G401 (cell line): ENCODE results near the gene MFSD11. TPM values are rescaled to one million over a fixed set of nuclear protein-coding genes. Genes with fewer than 3 reads are reported as not detected.
"Not testable (repeated sequence)": the region's sequence is repeated elsewhere in the genome, so short reads cannot be mapped to it uniquely, and the experiment has no call there.

Experiments
- DNase-seq: peaks from one replicate; pipeline ENCODE4 v3.0.0-alpha.2; 2015; ENCODE audit warnings: low spot score
- in situ Hi-C: cut with HindIII; loops from 2 replicates; pipeline ENCODE4 v1.10.0; 2016; ENCODE audit warnings: low sequenced_read_pairs, mixed read lengths
- total RNA-seq: library from RNA; depleted of rRNA; stranded (reverse); fragments of >200 nt; shearing (Covaris generic); gene quantifications from 2 replicates; pipeline ENCODE4 v1.2.3, GENCODE V29; 2014

The MFSD11 gene
- total RNA-seq, 1 experiment from 2014 or later, result 45.7 TPM

- no peak for DNase-seq
- in situ Hi-C loops, result no loop called here
Measured at GRCh38 chr17:76740329-76741118, 2.6 kb downstream of the MFSD11 start.

- no peak for DNase-seq
- in situ Hi-C loops, result no loop called here
Measured at GRCh38 chr17:76742958-76743357, 5.0 kb downstream of the MFSD11 start.

GRCh38 chr17:76744747-76745146, 6.8 kb downstream of the MFSD11 start:
- DNase-seq, result no peak
- in situ Hi-C loops, result no loop called here

GRCh38 chr17:76745785-76746184, 7.9 kb downstream of the MFSD11 start:
- in situ Hi-C loops, result not testable (repeated sequence)

GRCh38 chr17:76747716-76748363, 9.9 kb downstream of the MFSD11 start:
- no peak for DNase-seq
- in situ Hi-C loops, result no loop called here

More at GRCh38 chr17:76745785-76746184, 7.9 kb downstream of the MFSD11 start:
- DNase-seq, result not testable (repeated sequence)

- in situ Hi-C loops, result no loop called here
- no peak for DNase-seq
Measured at GRCh38 chr17:76748657-76749056, 10.7 kb downstream of the MFSD11 start.

- in situ Hi-C loops, result no loop called here
- DNase-seq, result no peak
Measured at GRCh38 chr17:76751416-76751993, 13.6 kb downstream of the MFSD11 start.

- DNase-seq, result no peak
- in situ Hi-C loops, result no loop called here
Measured at GRCh38 chr17:76752006-76752405, 14.1 kb downstream of the MFSD11 start.

GRCh38 chr17:76753061-76753961, 15.4 kb downstream of the MFSD11 start:
- no peak for DNase-seq
- in situ Hi-C loops, result no loop called here

GRCh38 chr17:76755285-76755684, 17.4 kb downstream of the MFSD11 start:
- in situ Hi-C loops, result no loop called here

GRCh38 chr17:76757256-76757655, 19.3 kb downstream of the MFSD11 start:
- in situ Hi-C loops, result no loop called here
- DNase-seq, result no peak

More at GRCh38 chr17:76755285-76755684, 17.4 kb downstream of the MFSD11 start:
- no peak for DNase-seq

- in situ Hi-C loops, result no loop called here
- no peak for DNase-seq
Measured at GRCh38 chr17:76758570-76758969, 20.7 kb downstream of the MFSD11 start.

- in situ Hi-C loops, result no loop called here
- no peak for DNase-seq
Measured at GRCh38 chr17:76772842-76773525, 35.1 kb downstream of the MFSD11 start.

- in situ Hi-C loops, result no loop called here
- no peak for DNase-seq
Measured at GRCh38 chr17:76775021-76775600, 37.2 kb downstream of the MFSD11 start.

- in situ Hi-C loops, result no loop called here
- no peak for DNase-seq
Measured at GRCh38 chr17:76781056-76781982, 43.4 kb downstream of the MFSD11 start.

GRCh38 chr17:76783146-76783545, 45.2 kb downstream of the MFSD11 start:
- no peak for DNase-seq
- in situ Hi-C loops, result no loop called here

GRCh38 chr17:76784926-76785325, 47.0 kb downstream of the MFSD11 start:
- DNase-seq, result no peak
- in situ Hi-C loops, result no loop called here
